ENCODE measurements around the gene C1QTNF1.

Gene C1QTNF1

GRCh38 chr17:79091226-79091670 lies 67.3 kb downstream of the C1QTNF1 start:
- DNase-seq (ENCODE audit: low read depth, low spot score), result no peak

DNA sequence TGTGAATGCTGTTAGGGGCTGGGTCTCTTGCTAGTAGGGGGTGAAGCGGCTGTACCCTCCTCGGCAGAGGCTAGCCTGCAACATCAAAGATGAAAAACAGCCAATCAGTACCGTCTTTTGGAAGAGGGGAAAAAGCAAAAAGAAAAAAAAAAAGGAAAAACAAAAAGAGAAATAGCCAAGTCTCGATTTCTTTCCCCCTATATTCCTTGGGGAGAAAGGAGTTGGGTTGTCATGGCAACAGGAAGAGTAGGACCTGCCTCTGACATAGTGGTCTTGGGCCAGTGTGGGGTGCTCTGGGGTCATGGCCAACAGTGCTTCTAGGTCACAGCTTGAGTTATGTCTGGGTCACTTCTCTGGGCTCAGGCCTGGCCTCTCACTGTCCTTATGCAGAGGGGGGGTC lies 68.6 kb downstream of the C1QTNF1 start:
- DNase-seq (ENCODE audit: low read depth, low spot score), result no peak

GRCh38 chr17:79093270-79093669 lies 69.3 kb downstream of the C1QTNF1 start:
- DNase-seq (ENCODE audit: low read depth, low spot score), result no peak

DNA sequence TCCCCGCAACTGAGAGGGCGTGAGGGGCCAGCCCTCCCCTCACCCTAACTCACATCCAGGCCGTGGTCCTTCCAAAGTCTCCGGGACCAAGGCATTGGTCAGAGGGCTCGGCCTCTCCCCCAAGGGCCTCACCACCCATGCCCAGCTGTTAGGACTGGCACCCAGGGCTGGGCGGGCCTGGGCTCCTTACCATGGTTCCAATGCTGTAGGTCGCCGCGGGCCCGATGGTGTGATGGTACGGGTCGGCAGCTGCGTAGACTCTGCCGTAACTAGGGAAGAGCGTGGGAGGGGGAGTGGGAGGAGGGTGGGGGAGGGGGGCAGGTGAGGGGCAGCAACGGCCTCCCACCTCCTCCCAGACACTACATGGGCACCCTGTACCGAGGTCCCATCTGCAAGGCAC lies 70.3 kb downstream of the C1QTNF1 start:
- DNase-seq (ENCODE audit: low read depth, low spot score), result no peak

DNA sequence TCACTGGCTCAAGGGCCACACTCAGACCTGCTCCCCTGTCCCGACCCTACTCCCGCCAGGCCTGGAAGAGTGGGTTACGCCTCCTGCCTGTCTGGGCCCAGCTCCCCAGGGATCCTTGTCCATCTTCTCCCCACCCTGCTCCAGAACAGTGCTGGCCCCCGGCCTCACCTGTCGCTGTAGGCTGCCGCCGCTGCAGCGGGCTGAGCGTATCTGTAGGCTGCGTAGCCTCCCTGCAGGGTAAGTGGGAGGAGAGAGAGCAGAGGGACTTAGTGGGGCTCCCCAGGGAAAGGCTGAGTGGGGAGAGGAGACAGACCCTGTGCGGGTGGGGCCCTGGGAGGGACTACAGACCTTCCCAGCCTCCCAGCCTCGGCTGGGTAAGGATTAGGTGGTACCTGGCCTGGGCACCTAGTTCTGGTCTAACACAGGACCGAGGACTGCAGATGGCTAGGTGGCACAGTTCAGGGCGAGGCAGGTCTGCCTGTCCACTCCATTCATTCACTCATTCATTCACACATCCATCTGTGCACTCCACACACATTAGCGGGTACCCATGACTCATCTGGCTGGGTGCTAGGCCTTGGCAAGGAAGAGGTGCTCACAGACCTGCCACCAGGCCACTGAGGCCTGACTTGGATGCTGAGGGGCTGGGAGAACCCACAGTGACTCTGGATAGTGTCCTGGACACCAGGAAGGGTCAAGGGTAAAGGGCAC lies 71.5 kb downstream of the C1QTNF1 start:
- no peak for DNase-seq (ENCODE audit: low read depth, low spot score)

GRCh38 chr17:79096477-79096876 lies 72.5 kb downstream of the C1QTNF1 start:
- DNase-seq (ENCODE audit: low read depth, low spot score), result no peak

GRCh38 chr17:79097226-79098055 lies 73.5 kb downstream of the C1QTNF1 start:
- no peak for DNase-seq (ENCODE audit: low read depth, low spot score)

DNA sequence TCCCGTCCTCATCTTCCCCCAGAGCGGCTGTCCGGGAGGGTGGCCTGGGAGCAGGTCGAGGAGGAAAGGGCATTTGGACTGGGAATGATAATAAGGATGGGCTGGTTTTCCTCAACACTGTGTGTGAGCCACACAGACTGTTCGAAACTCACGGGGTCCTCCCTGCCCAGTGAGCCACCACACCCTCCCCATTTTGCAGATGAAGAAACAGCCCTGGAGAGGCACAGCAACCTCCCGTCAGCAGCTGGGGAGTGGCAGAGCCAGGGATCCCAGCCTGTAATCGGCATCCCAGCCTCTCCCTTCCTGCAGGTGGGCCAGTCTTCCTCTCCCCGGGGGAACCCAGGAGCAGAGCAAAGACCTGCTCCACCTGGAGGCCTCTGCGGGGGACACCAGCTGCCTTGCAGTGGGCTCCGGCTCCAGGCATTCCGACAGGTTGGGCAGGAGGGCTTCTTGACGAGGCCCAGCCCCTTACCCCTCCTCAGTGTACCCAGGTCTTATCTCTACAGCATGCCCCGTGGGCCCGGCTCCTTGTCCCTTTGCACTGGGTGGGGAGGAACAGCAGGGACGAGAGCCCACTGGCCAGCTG lies 74.4 kb downstream of the C1QTNF1 start:
- DNase-seq (ENCODE audit: low read depth, low spot score), result no peak
